ENCODE measurements around the gene AATF.

- TF ChIP-seq, protein P1, sequence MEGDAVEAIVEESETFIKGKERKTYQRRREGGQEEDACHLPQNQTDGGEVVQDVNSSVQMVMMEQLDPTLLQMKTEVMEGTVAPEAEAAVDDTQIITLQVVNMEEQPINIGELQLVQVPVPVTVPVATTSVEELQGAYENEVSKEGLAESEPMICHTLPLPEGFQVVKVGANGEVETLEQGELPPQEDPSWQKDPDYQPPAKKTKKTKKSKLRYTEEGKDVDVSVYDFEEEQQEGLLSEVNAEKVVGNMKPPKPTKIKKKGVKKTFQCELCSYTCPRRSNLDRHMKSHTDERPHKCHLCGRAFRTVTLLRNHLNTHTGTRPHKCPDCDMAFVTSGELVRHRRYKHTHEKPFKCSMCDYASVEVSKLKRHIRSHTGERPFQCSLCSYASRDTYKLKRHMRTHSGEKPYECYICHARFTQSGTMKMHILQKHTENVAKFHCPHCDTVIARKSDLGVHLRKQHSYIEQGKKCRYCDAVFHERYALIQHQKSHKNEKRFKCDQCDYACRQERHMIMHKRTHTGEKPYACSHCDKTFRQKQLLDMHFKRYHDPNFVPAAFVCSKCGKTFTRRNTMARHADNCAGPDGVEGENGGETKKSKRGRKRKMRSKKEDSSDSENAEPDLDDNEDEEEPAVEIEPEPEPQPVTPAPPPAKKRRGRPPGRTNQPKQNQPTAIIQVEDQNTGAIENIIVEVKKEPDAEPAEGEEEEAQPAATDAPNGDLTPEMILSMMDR (IDR thresholded peaks at IDR 0.05), result no peak
- TF ChIP-seq POLR2A (IDR thresholded peaks at IDR 0.05) (no peak), POLR2AphosphoS5 (IDR thresholded peaks at IDR 0.05) (no peak)
Measured at GRCh38 chr17:36930583-36930900, 18.2 kb upstream of the AATF start.

All from prostate gland (tissue), 2 donors.